WTC11 (cell line): ENCODE results near the gene PLCD1. TPM values are rescaled to one million over a fixed set of nuclear protein-coding genes. Genes with fewer than 3 reads are reported as not detected.
A peak's percentile ranks its signal among the peaks of the same experiment; 100 is the strongest.

Experiments used
- ATAC-seq: fragments of 200-7000 bp; cut with Tn5 transposase; 2 replicates; pipeline ENCODE4 v1.10.0; 2021; ENCODE audit warnings: mild to moderate bottlenecking, moderate library complexity
- CTCF ChIA-PET: fragments of 300-600 bp; sonication (Branson Sonifier 250); formaldehyde crosslinking; loops from one replicate; lab custom pipeline; 2021; ENCODE audit warnings: antibody characterized with exemption; lab: Charles Lee
- POLR2A ChIA-PET: fragments of 350-600 bp; sonication (Branson Sonifier 250); formaldehyde crosslinking; loops from one replicate; lab custom pipeline; 2021; ENCODE audit warnings: antibody characterized with exemption; lab: Charles Lee
- DNase-seq: peaks from one replicate; pipeline ENCODE4 v3.0.0; 2021; ENCODE audit warnings: low spot score
- H3K27ac Mint-ChIP-seq: 2 replicates; pipeline ENCODE4 v1.8.0; 2021; ENCODE audit warnings: mixed read lengths
- H3K27me3 Mint-ChIP-seq: 2 replicates; pipeline ENCODE4 v1.8.0; 2021; ENCODE audit warnings: low read depth, mild to moderate bottlenecking, moderate library complexity, mixed read lengths
- H3K36me3 Mint-ChIP-seq: 2 replicates; pipeline ENCODE4 v1.8.0; 2021; ENCODE audit warnings: mixed read lengths
- H3K4me1 Mint-ChIP-seq: 2 replicates; pipeline ENCODE4 v1.8.0; 2022; ENCODE audit warnings: mixed read lengths
- H3K4me3 Mint-ChIP-seq: 2 replicates; pipeline ENCODE4 v1.8.0; 2021; ENCODE audit warnings: mild to moderate bottlenecking, moderate library complexity, mixed read lengths
- H3K9me3 Mint-ChIP-seq: 2 replicates; pipeline ENCODE4 v1.8.0; 2021; ENCODE audit warnings: mixed read lengths
- ATF6 ChIP-seq: sonication (generic); formaldehyde crosslinking; IDR thresholded peaks from 2 replicates; pipeline ENCODE4 v1.8.1; 2023; ENCODE audit warnings: mild to moderate bottlenecking, missing genetic modification reagents
- E2F1 ChIP-seq: sonication (generic); formaldehyde crosslinking; IDR thresholded peaks from 2 replicates; pipeline ENCODE4 v1.8.0; 2022; ENCODE audit warnings: mild to moderate bottlenecking, missing genetic modification reagents
- ETV6 ChIP-seq: sonication (generic); formaldehyde crosslinking; IDR thresholded peaks from 2 replicates; pipeline ENCODE4 v1.8.1; 2022; ENCODE audit warnings: mild to moderate bottlenecking, missing genetic modification reagents
- FOXK1 ChIP-seq: sonication (generic); formaldehyde crosslinking; IDR thresholded peaks from 2 replicates; pipeline ENCODE4 v1.8.0; 2022; ENCODE audit warnings: mild to moderate bottlenecking, moderate library complexity, missing genetic modification reagents
- FOXP1 ChIP-seq: sonication (generic); formaldehyde crosslinking; IDR thresholded peaks from 2 replicates; pipeline ENCODE4 v1.8.0; 2022; ENCODE audit warnings: missing genetic modification reagents, mild to moderate bottlenecking, moderate library complexity, borderline replicate concordance
- FOXP4 ChIP-seq: sonication (generic); formaldehyde crosslinking; IDR thresholded peaks from 2 replicates; pipeline ENCODE4 v1.8.0; 2022; ENCODE audit warnings: mild to moderate bottlenecking, missing genetic modification reagents
- HMGXB4 ChIP-seq: sonication (generic); formaldehyde crosslinking; IDR thresholded peaks from 2 replicates; pipeline ENCODE4 v1.8.1; 2023; ENCODE audit warnings: mild to moderate bottlenecking, moderate library complexity, missing genetic modification reagents
- KAT7 ChIP-seq: sonication (generic); formaldehyde crosslinking; IDR thresholded peaks from 2 replicates; pipeline ENCODE4 v1.8.1; 2023; ENCODE audit warnings: missing genetic modification reagents, mild to moderate bottlenecking, borderline replicate concordance
- MAX ChIP-seq: sonication (generic); formaldehyde crosslinking; IDR thresholded peaks from 2 replicates; pipeline ENCODE4 v1.8.0; 2022; ENCODE audit warnings: mild to moderate bottlenecking, missing genetic modification reagents
- NR2C2 ChIP-seq: sonication (generic); formaldehyde crosslinking; IDR thresholded peaks from 2 replicates; pipeline ENCODE4 v1.8.0; 2022; ENCODE audit warnings: mild to moderate bottlenecking, missing genetic modification reagents
- SMAD3 ChIP-seq: sonication (generic); formaldehyde crosslinking; IDR thresholded peaks from 2 replicates; pipeline ENCODE4 v1.8.0; 2022; ENCODE audit warnings: missing genetic modification reagents, mild to moderate bottlenecking, borderline replicate concordance
- SP1 ChIP-seq: sonication (generic); formaldehyde crosslinking; conservative IDR thresholded peaks from 2 replicates; pipeline ENCODE4 v1.8.1; 2022; ENCODE audit warnings: missing genetic modification reagents
- STAT6 ChIP-seq: sonication (generic); formaldehyde crosslinking; conservative IDR thresholded peaks from 2 replicates; pipeline ENCODE4 v1.8.1; 2023; ENCODE audit warnings: mild to moderate bottlenecking, low read depth, missing genetic modification reagents, moderate library complexity
- TEAD1 ChIP-seq: sonication (generic); formaldehyde crosslinking; IDR thresholded peaks from 2 replicates; pipeline ENCODE4 v1.8.0; 2022; ENCODE audit warnings: mild to moderate bottlenecking, missing genetic modification reagents
- USF2 ChIP-seq: sonication (generic); formaldehyde crosslinking; IDR thresholded peaks from 2 replicates; pipeline ENCODE4 v1.8.1; 2023; ENCODE audit warnings: mild to moderate bottlenecking, missing genetic modification reagents, moderate library complexity
- ZNF281 ChIP-seq: sonication (generic); formaldehyde crosslinking; IDR thresholded peaks from 2 replicates; pipeline ENCODE4 v1.8.0; 2023; ENCODE audit warnings: mild to moderate bottlenecking, missing genetic modification reagents
- total RNA-seq: library from RNA; stranded (reverse); gene quantifications from 3 replicates; pipeline ENCODE4 v1.2.3, GENCODE V29; 2021

The PLCD1 gene
- total RNA-seq, 1 experiment from 2014 or later: 29.9 TPM

- DNase-seq: peak; percentile 60
- TF ChIP-seq FOXP4 (CRISPR knock-in tag) (peak; percentile 83; the same call in 1 of the 2 replicates), SP1 (CRISPR knock-in tag) (peak; percentile 73), USF2 (peak; percentile 78), ETV6 (CRISPR knock-in tag) (peak; percentile 95), FOXP1 (CRISPR knock-in tag) (peak; percentile 51; the same call in 1 of the 2 replicates), KAT7 (CRISPR knock-in tag) (no peak), SMAD3 (CRISPR knock-in tag) (peak; percentile 46; the same call in 1 of the 2 replicates), ATF6 (CRISPR knock-in tag) (no peak), E2F1 (CRISPR knock-in tag) (peak; percentile 46; the same call in 1 of the 2 replicates), HMGXB4 (peak; percentile 80; the same call in 1 of the 2 replicates), FOXK1 (CRISPR knock-in tag) (peak; percentile 65; the same call in 1 of the 2 replicates), ZNF281 (peak; percentile 42; the same call in 1 of the 2 replicates), STAT6 (CRISPR knock-in tag) (no peak), NR2C2 (CRISPR knock-in tag) (no peak), MAX (CRISPR knock-in tag) (peak; percentile 89), TEAD1 (CRISPR knock-in tag) (peak; percentile 36; the same call in 1 of the 2 replicates)
Observed at GRCh38 chr3:37993820-37994638, 35.4 kb downstream of the PLCD1 start.

More at GRCh38 chr3:37993820-37994638, 35.4 kb downstream of the PLCD1 start:
- POLR2A ChIA-PET: interaction anchor here (0.5 to 0.7 kb wide), 2 partner anchors 8 to 284 kb away, joined by 3 to 10 read pairs; no protein-coding TSS in a partner anchor
- H3K27ac Mint-ChIP-seq: no peak overlapping the region; the same call in 1 of the 2 replicates
- no peaks in the 10 kb centered on the region for H3K9me3 Mint-ChIP-seq
- peak; percentile 43 for ATAC-seq
- peak overlapping the region; percentile 85 for H3K4me3 Mint-ChIP-seq
- peaks cover 29% of the 10 kb centered on the region for H3K27me3 Mint-ChIP-seq
- peaks cover 2% of the 10 kb centered on the region; the same call in 1 of the 2 replicates for H3K36me3 Mint-ChIP-seq
- H3K4me1 Mint-ChIP-seq: peaks cover 30% of the 10 kb centered on the region
- CTCF ChIA-PET: interaction anchor here (0.8 to 1.0 kb wide), 3 partner anchors 8 to 137 kb away, joined by 3 to 12 read pairs (median 4); no protein-coding TSS in a partner anchor
